H1 (cell line): Measurements from ENCODE around the gene ENPP5. TPM values are rescaled to one million over a fixed set of nuclear protein-coding genes. Genes with fewer than 3 reads are reported as not detected.

Experiments
- CTCF ChIA-PET: fragments of 300-600 bp; sonication (Branson Sonifier 250); formaldehyde crosslinking; loops from one replicate; lab custom pipeline; 2021; ENCODE audit not compliant: partially characterized antibody; lab: Charles Lee
- POLR2A ChIA-PET: fragments of 300-600 bp; sonication (Branson Sonifier 250); formaldehyde crosslinking; loops from one replicate; lab custom pipeline; 2021; ENCODE audit warnings: inconsistent platforms; ENCODE audit not compliant: partially characterized antibody; lab: Charles Lee
- DNase-seq, 2 experiments: peaks; one replicate each; pipeline versions ENCODE4 v3.0.0 to v3.0.0-alpha.2; 2010 to 2022; ENCODE audit warnings: low spot score in 2 of 2, low read depth in 1 of 2, mixed read lengths in 1 of 2
- FAIRE-seq: peaks from 2 replicates; lab custom pipeline; 2011; peaks lifted over from hg19 to GRCh38; lab: Jason Lieb, UNC
- H2AFZ ChIP-seq: 2 replicates; pipeline ENCODE4 v1.8.1; 2012; ENCODE audit warnings: low read length, inconsistent platforms
- H2AK5ac ChIP-seq: 2 replicates; pipeline ENCODE4 v1.6.1; 2013; ENCODE audit warnings: low read depth, low read length
- H2BK120ac ChIP-seq: replicated peaks from 2 replicates; pipeline ENCODE3; 2013; ENCODE audit warnings: low read depth, low read length, inconsistent platforms
- H2BK12ac ChIP-seq: 2 replicates; pipeline ENCODE4 v1.6.1; 2013; ENCODE audit warnings: low read depth, low read length
- H2BK15ac ChIP-seq: 2 replicates; pipeline ENCODE4 v1.6.1; 2013; ENCODE audit warnings: low read length
- H2BK20ac ChIP-seq: 2 replicates; pipeline ENCODE4 v1.6.1; 2013; ENCODE audit warnings: low read length
- H2BK5ac ChIP-seq: 2 replicates; pipeline ENCODE4 v1.6.1; 2013; ENCODE audit warnings: low read depth, low read length
- H3K14ac ChIP-seq: 2 replicates; pipeline ENCODE4 v1.6.1; 2013; ENCODE audit warnings: inconsistent platforms; ENCODE audit not compliant: insufficient read length
- H3K18ac ChIP-seq: 2 replicates; pipeline ENCODE4 v1.6.1; 2013; ENCODE audit warnings: low read length; ENCODE audit errors: extremely low read depth
- H3K23ac ChIP-seq: 2 replicates; pipeline ENCODE4 v1.6.1; 2013; ENCODE audit warnings: inconsistent platforms; ENCODE audit not compliant: insufficient read length
- H3K23me2 ChIP-seq: 2 replicates; pipeline ENCODE4 v1.6.1; 2013; ENCODE audit warnings: low read depth, low read length
- H3K27ac ChIP-seq: 2 replicates; pipeline ENCODE4 v1.6.1; 2011; ENCODE audit warnings: low read depth, low read length, inconsistent platforms
- H3K27me3 ChIP-seq, 4 experiments: replicated peaks in 1 of 4; 1 replicate in 1 of 4; 2 replicates in 3 of 4; pipeline versions ENCODE4 v1.6.1 to v1.8.1; 2011 to 2013; ENCODE audit warnings: low read length in 3 of 4, mild to moderate bottlenecking in 3 of 4, inconsistent platforms in 2 of 4, mixed read lengths in 2 of 4, moderate library complexity in 1 of 4; ENCODE audit not compliant: control insufficient read depth in 3 of 4, insufficient read depth in 3 of 4; ENCODE audit errors: extremely low read depth in 1 of 4
- H3K36me3 ChIP-seq, 4 experiments: 2 replicates each; pipeline versions ENCODE4 v1.6.1 to v1.8.1; 2011 to 2013; ENCODE audit warnings: mild to moderate bottlenecking in 4 of 4, low read length in 3 of 4, moderate library complexity in 2 of 4, control low read depth in 1 of 4, inconsistent platforms in 1 of 4; ENCODE audit not compliant: insufficient read depth in 4 of 4, control insufficient read depth in 2 of 4
- H3K4ac ChIP-seq: replicated peaks from 2 replicates; pipeline ENCODE3; 2013; ENCODE audit warnings: low read length, low read depth, mixed read lengths, inconsistent platforms; ENCODE audit not compliant: insufficient read length
- H3K4me1 ChIP-seq, 4 experiments: replicated peaks in 1 of 4; 1 replicate in 1 of 4; 2 replicates in 3 of 4; pipeline versions ENCODE4 v1.6.1 to v1.8.1; 2011 to 2013; ENCODE audit warnings: low read length in 3 of 4, inconsistent platforms in 2 of 4, mixed read lengths in 1 of 4; ENCODE audit not compliant: insufficient read depth in 4 of 4, control insufficient read depth in 3 of 4
- H3K4me2 ChIP-seq, 2 experiments: 2 replicates each; pipeline versions ENCODE4 v1.6.1 to v1.8.1; 2011 to 2013; ENCODE audit warnings: low read depth in 2 of 2, low read length in 2 of 2, control low read depth in 1 of 2, inconsistent platforms in 1 of 2, mild to moderate bottlenecking in 1 of 2; ENCODE audit not compliant: insufficient read depth in 1 of 2
- H3K4me3 ChIP-seq, 4 experiments: fragments of 200-600, 300-600 bp in 1 of 4; sonication (generic), shearing (Covaris generic), sonication (Bioruptor Twin) in 1 of 4; 2 replicates each; pipeline versions ENCODE4 v1.5.1 to v1.8.1; 2011 to 2016; ENCODE audit warnings: low read length in 4 of 4, low read depth in 3 of 4, control low read depth in 2 of 4, inconsistent platforms in 2 of 4, mild to moderate bottlenecking in 2 of 4, mixed read lengths in 1 of 4, moderate library complexity in 1 of 4; ENCODE audit not compliant: insufficient read depth in 2 of 4; ENCODE audit errors: extremely low read depth in 1 of 4
- H3K56ac ChIP-seq: replicated peaks from 2 replicates; pipeline ENCODE3; 2013; ENCODE audit warnings: low read depth, mild to moderate bottlenecking, mixed read lengths, low read length, inconsistent platforms; ENCODE audit not compliant: insufficient read length
- H3K79me1 ChIP-seq: 2 replicates; pipeline ENCODE4 v1.6.1; 2013; ENCODE audit warnings: low read depth, low read length, control low read depth
- H3K79me2 ChIP-seq, 2 experiments: 2 replicates each; pipeline versions ENCODE4 v1.6.1 to v1.8.1; 2012 to 2013; ENCODE audit warnings: low read length in 2 of 2, mild to moderate bottlenecking in 2 of 2, inconsistent platforms in 1 of 2; ENCODE audit not compliant: insufficient read depth in 2 of 2, control insufficient read depth in 1 of 2
- H3K9ac ChIP-seq, 4 experiments: replicated peaks in 1 of 4; 1 replicate in 1 of 4; 2 replicates in 3 of 4; pipeline versions ENCODE4 v1.6.1 to v1.8.1; 2011 to 2013; ENCODE audit warnings: low read depth in 3 of 4, low read length in 3 of 4, control low read depth in 2 of 4, mild to moderate bottlenecking in 2 of 4, moderate library complexity in 2 of 4, inconsistent platforms in 1 of 4; ENCODE audit errors: extremely low read depth in 1 of 4
- H3K9me3 ChIP-seq, 2 experiments: 2 replicates each; pipeline versions ENCODE4 v1.6.1 to v1.8.1; 2012 to 2013; ENCODE audit warnings: mild to moderate bottlenecking in 2 of 2, moderate library complexity in 2 of 2, control low read depth in 1 of 2, inconsistent platforms in 1 of 2, low read depth in 1 of 2, low read length in 1 of 2, mixed read lengths in 1 of 2; ENCODE audit not compliant: insufficient read depth in 2 of 2
- H4K20me1 ChIP-seq, 2 experiments: replicated peaks in 1 of 2; 2 replicates each; pipeline versions ENCODE3 to v1.8.1; 2011 to 2013; ENCODE audit warnings: inconsistent platforms in 2 of 2, low read length in 2 of 2, mild to moderate bottlenecking in 1 of 2; ENCODE audit not compliant: insufficient read depth in 2 of 2, control insufficient read depth in 1 of 2
- H4K5ac ChIP-seq: 2 replicates; pipeline ENCODE4 v1.6.1; 2013; ENCODE audit warnings: low read length, low read depth, mixed read lengths, inconsistent platforms; ENCODE audit not compliant: insufficient read length
- H4K8ac ChIP-seq: 2 replicates; pipeline ENCODE4 v1.8.0; 2013; ENCODE audit warnings: mild to moderate bottlenecking, moderate library complexity, low read length, inconsistent platforms; ENCODE audit not compliant: insufficient read depth; ENCODE audit errors: extremely low read depth
- H4K91ac ChIP-seq: replicated peaks from 2 replicates; pipeline ENCODE3; 2013; ENCODE audit warnings: low read length, mixed read lengths, inconsistent platforms; ENCODE audit not compliant: insufficient read length
- CBX8 ChIP-seq: fragments of 300-800, 300-1000 bp; sonication (generic); IDR thresholded peaks from 2 replicates; pipeline ENCODE4 v1.7.1; 2016; ENCODE audit warnings: low read depth, low read length, borderline replicate concordance
- E2F6 ChIP-seq: IDR thresholded peaks from 2 replicates; pipeline ENCODE4 v1.6.1; 2012; ENCODE audit warnings: inconsistent platforms
- HDAC2 ChIP-seq, 2 experiments: fragments of 300-600 bp in 1 of 2; sonication (generic) in 1 of 2; IDR thresholded peaks; 2 replicates each; pipeline ENCODE4 v1.6.1; 2011 to 2012; ENCODE audit warnings: low read depth in 2 of 2, low read length in 2 of 2, mild to moderate bottlenecking in 2 of 2, moderate library complexity in 2 of 2, borderline replicate concordance in 1 of 2, inconsistent platforms in 1 of 2
- HDAC6 ChIP-seq: IDR thresholded peaks from one replicate; pipeline ENCODE4 v1.7.1; 2012; ENCODE audit warnings: low read depth, mild to moderate bottlenecking, inconsistent platforms, low read length, moderate library complexity
- POLR2A ChIP-seq, 2 experiments: IDR thresholded peaks; 1 replicate in 1 of 2; 2 replicates in 1 of 2; pipeline ENCODE4 v1.6.1; 2011; ENCODE audit warnings: low read depth in 2 of 2, low read length in 2 of 2, mild to moderate bottlenecking in 2 of 2; ENCODE audit errors: control extremely low read depth in 1 of 2
- RFX5 ChIP-seq: IDR thresholded peaks from 2 replicates; pipeline ENCODE4 v1.6.1; 2011; ENCODE audit warnings: low read depth, low read length, improper control_type of control experiment, borderline replicate concordance
- RXRA ChIP-seq: IDR thresholded peaks from 2 replicates; pipeline ENCODE4 v1.6.1; 2011; ENCODE audit warnings: low read depth, mild to moderate bottlenecking, low read length, moderate library complexity; ENCODE audit not compliant: insufficient read depth
- SAP30 ChIP-seq: fragments of 300-600 bp; sonication (generic); IDR thresholded peaks from 2 replicates; pipeline ENCODE4 v1.7.1; 2012; ENCODE audit warnings: low read length, moderate library complexity, mild to moderate bottlenecking, inconsistent platforms; ENCODE audit not compliant: insufficient read depth, insufficient replicate concordance
- SIN3A ChIP-seq, 2 experiments: IDR thresholded peaks in 1 of 2; conservative IDR thresholded peaks in 1 of 2; 2 replicates each; pipeline ENCODE4 v1.6.1; 2011 to 2012; ENCODE audit warnings: low read length in 2 of 2, improper control_type of control experiment in 1 of 2, low read depth in 1 of 2, mild to moderate bottlenecking in 1 of 2
- SIRT6 ChIP-seq: IDR thresholded peaks from one replicate; pipeline ENCODE4 v1.7.1; 2012; ENCODE audit warnings: low read length, inconsistent platforms
- SP2 ChIP-seq: IDR thresholded peaks from 2 replicates; pipeline ENCODE4 v1.6.1; 2012; ENCODE audit warnings: mild to moderate bottlenecking, low read length, inconsistent platforms
- SP4 ChIP-seq: IDR thresholded peaks from 2 replicates; pipeline ENCODE4 v1.6.1; 2012; ENCODE audit warnings: low read length, inconsistent platforms
- SRF ChIP-seq: IDR thresholded peaks from 2 replicates; pipeline ENCODE4 v1.6.1; 2011; ENCODE audit warnings: mild to moderate bottlenecking, low read depth, low read length, moderate library complexity
- TCF12 ChIP-seq: IDR thresholded peaks from 2 replicates; pipeline ENCODE4 v1.6.1; 2011; ENCODE audit warnings: low read depth, mild to moderate bottlenecking, low read length
- WGBS, 2 experiments: shearing (Covaris generic) in 1 of 2; methylation state at CpG; one replicate each; pipeline versions ENCODE4 v1.1.6 to v1.1.7; 2013 to 2015; ENCODE audit warnings: low lambda C conversion rate in 2 of 2, mixed read lengths in 2 of 2, inconsistent platforms in 1 of 2, low coverage in 1 of 2, missing lambda C conversion rate in 1 of 2; ENCODE audit not compliant: insufficient replicate concordance in 2 of 2, insufficient coverage in 1 of 2, insufficient read length in 1 of 2; ENCODE audit errors: extremely low coverage in 1 of 2, missing lambda C conversion rate in 1 of 2; 5-methylcytosine and 5-hydroxymethylcytosine counted together
- polyA plus RNA-seq, 7 experiments: library from polyadenylated mRNA; depleted of rRNA in 3 of 7; stranded (reverse) in 5 of 7; unstranded in 2 of 7; fragments of >200 nt in 5 of 7; fragments of 200-250 nt in 2 of 7; gene quantifications; 1 replicate in 5 of 7; 2 replicates in 1 of 7; 4 replicates in 1 of 7; pipeline versions ENCODE4 v1.2.1 to v1.2.3, GENCODE V29; 2011 to 2013; ENCODE audit warnings: missing spikeins in 2 of 7, mixed read lengths in 2 of 7
- total RNA-seq: library from RNA; stranded (reverse); fragmentation: NEBNext Ultra II Directional; extraction: Animal tissue kit (Norgen Biotek cat#: 25700); gene quantifications from 2 replicates; pipeline ENCODE4 v1.2.1, GENCODE V29; 2021

ENPP5 gene
- total and polyA plus RNA-seq, 2 of the 8 experiments (the other 6 are each of a cell fraction or from before 2014, with no cell fraction given) = 5.1 to 7.6 TPM

- Histone ChIP-seq H3K4me3 (no peak overlapping the region), H3K36me3 (no peaks in the 10 kb centered on the region), H3K56ac (no peak overlapping the region), H2BK20ac (no peak overlapping the region), H4K8ac (no peak overlapping the region), H2AK5ac (no peak overlapping the region), H2BK15ac (no peak overlapping the region), H4K20me1 (no peaks in the 10 kb centered on the region), H3K4me2 (no peak overlapping the region), H3K4me1 (no peaks in the 10 kb centered on the region), H2BK12ac (no peak overlapping the region), H3K4ac (no peak overlapping the region), H2AFZ (peak overlapping the region; percentile 67; the same call in 1 of the 2 replicates), H3K23me2 (no peaks in the 10 kb centered on the region), H2BK120ac (no peak overlapping the region), H3K14ac (no peak overlapping the region), H2BK5ac (no peak overlapping the region), H3K9ac (no peak overlapping the region), H3K79me1 (no peaks in the 10 kb centered on the region), H4K91ac (no peak overlapping the region), H3K9me3 (peaks cover 0 to 2% of the 10 kb centered on the region in 2 experiments; a peak in 2 of 4 replicates), H3K23ac (no peak overlapping the region), H3K79me2 (no peaks in the 10 kb centered on the region), H3K18ac (no peak overlapping the region), H3K27me3 (no peaks in the 10 kb centered on the region), H3K27ac (no peak overlapping the region), H4K5ac (no peak overlapping the region)
- WGBS, 2 experiments = 90% methylated on average over 3 of the region's 3 CpGs; no CpG with 5 or more reads in 1 of the 2 experiments
- ChIA-PET CTCF (interaction anchor here (0.6 to 1.4 kb wide), 5 partner anchors 13 to 253 kb away, joined by 3 to 6 read pairs (median 3); no protein-coding TSS in a partner anchor), POLR2A (no interaction called here)
- FAIRE-seq (no peak), DNase-seq (no peak)
- TF ChIP-seq SIN3A (conservative IDR thresholded peaks at IDR 0.05 in 1 of 2, IDR thresholded peaks at IDR 0.05 in 1 of 2; ENCODE audit: low read depth in 1 of 2, low read length in 2 of 2) (no peak), RXRA (no peak), SIRT6 (no peak), SP2 (no peak), CBX8 (no peak), E2F6 (no peak), SRF (no peak), HDAC6 (no peak), SP4 (no peak), POLR2A (IDR thresholded peaks at IDR 0.05; ENCODE audit: control extremely low read depth in 1 of 2, low read depth in 2 of 2, low read length in 2 of 2) (no peak), RFX5 (no peak), SAP30 (no peak), TCF12 (no peak), HDAC2 (IDR thresholded peaks at IDR 0.05; ENCODE audit: borderline replicate concordance in 1 of 2, low read depth in 2 of 2, low read length in 2 of 2) (no peak)
Observed at GRCh38 chr6:46207174-46207573, 36.4 kb upstream of the ENPP5 start.
